Upper lobe of left lung (tissue), 6 donors: ENCODE data around the gene KLC1. TPM values are rescaled to one million over a fixed set of nuclear protein-coding genes. Genes with fewer than 3 reads are reported as not detected.
A peak's percentile ranks its signal among the peaks of the same experiment; 100 is the strongest.

ENCODE experiments used
- ATAC-seq, 2 donors: fragments of 200-7000 bp; cut with Tn5 transposase; one replicate each; pipeline ENCODE4 v1.9.1; 2022; ENCODE audit warnings: mild to moderate bottlenecking in 2 of 2, moderate library complexity in 2 of 2; ENCODE audit not compliant: low FRiP score in 2 of 2
- DNase-seq, 2 donors: peaks; one replicate each; pipeline ENCODE4 v3.0.0-alpha.2; 2019 to 2020
- H3K27ac ChIP-seq, 4 donors: fragments of 200-600 bp; sonication (generic); one replicate each; pipeline ENCODE4 v1.5.1; 2016 to 2019
- H3K27me3 ChIP-seq, 4 donors: fragments of 200-600 bp; sonication (generic); one replicate each; pipeline ENCODE4 v1.5.1; 2017 to 2019
- H3K36me3 ChIP-seq, 4 donors: fragments of 200-600 bp; sonication (generic); one replicate each; pipeline ENCODE4 v1.5.1; 2016 to 2019
- H3K4me1 ChIP-seq, 4 donors: fragments of 200-600 bp; sonication (generic); one replicate each; pipeline ENCODE4 v1.5.1; 2018 to 2019
- H3K4me3 ChIP-seq, 4 donors: fragments of 200-600 bp; sonication (generic); one replicate each; pipeline ENCODE4 v1.5.1; 2017 to 2019; ENCODE audit warnings: mild to moderate bottlenecking in 2 of 4, moderate library complexity in 1 of 4
- H3K9me3 ChIP-seq, 4 donors: fragments of 200-600 bp; sonication (generic); one replicate each; pipeline ENCODE4 v1.5.1; 2018 to 2019
- CTCF ChIP-seq, 6 experiments: fragments of 450-650 bp in 4 of 6; fragments of 200-600 bp in 2 of 6; sonication (generic) in 2 of 6; IDR thresholded peaks; one replicate each; pipeline ENCODE4 v1.5.1; 2016 to 2019; ENCODE audit warnings: antibody characterized with exemption in 6 of 6
- EP300 ChIP-seq, 4 donors: sonication (generic); formaldehyde crosslinking; IDR thresholded peaks; one replicate each; pipeline ENCODE4 v1.5.1; 2017; ENCODE audit warnings: antibody characterized with exemption in 4 of 4, control low read depth in 2 of 4
- POLR2A ChIP-seq, 4 donors: fragments of 450-650 bp; IDR thresholded peaks; one replicate each; pipeline ENCODE4 v1.5.1; 2016 to 2017; ENCODE audit warnings: antibody characterized with exemption in 4 of 4, mild to moderate bottlenecking in 2 of 4
- POLR2AphosphoS5 ChIP-seq, 2 donors: sonication (generic); formaldehyde crosslinking; IDR thresholded peaks; one replicate each; pipeline ENCODE4 v1.5.1; 2017; ENCODE audit warnings: antibody characterized with exemption in 2 of 2
- WGBS, 2 donors: methylation state at CpG; one replicate each; pipeline ENCODE4 v1.1.5; 2017 to 2018; 5-methylcytosine and 5-hydroxymethylcytosine counted together
- total RNA-seq, 6 donors: library from RNA; depleted of rRNA in 4 of 6; stranded (reverse); fragments of >200 nt in 4 of 6; gene quantifications; one replicate each; pipeline versions ENCODE4 v1.1.0 to v1.2.1, GENCODE V29; 2016 to 2021
- donor health status: DM: no; HTN: no; CAD: no; lungs with moderate emphysema.
- donor health status: DM: no; HTN: yes; CAD: no; lungs with severe emphysema.

Gene KLC1
- total RNA-seq, 6 donors from 2014 or later = 175 to 614 (median 267) TPM

DNA sequence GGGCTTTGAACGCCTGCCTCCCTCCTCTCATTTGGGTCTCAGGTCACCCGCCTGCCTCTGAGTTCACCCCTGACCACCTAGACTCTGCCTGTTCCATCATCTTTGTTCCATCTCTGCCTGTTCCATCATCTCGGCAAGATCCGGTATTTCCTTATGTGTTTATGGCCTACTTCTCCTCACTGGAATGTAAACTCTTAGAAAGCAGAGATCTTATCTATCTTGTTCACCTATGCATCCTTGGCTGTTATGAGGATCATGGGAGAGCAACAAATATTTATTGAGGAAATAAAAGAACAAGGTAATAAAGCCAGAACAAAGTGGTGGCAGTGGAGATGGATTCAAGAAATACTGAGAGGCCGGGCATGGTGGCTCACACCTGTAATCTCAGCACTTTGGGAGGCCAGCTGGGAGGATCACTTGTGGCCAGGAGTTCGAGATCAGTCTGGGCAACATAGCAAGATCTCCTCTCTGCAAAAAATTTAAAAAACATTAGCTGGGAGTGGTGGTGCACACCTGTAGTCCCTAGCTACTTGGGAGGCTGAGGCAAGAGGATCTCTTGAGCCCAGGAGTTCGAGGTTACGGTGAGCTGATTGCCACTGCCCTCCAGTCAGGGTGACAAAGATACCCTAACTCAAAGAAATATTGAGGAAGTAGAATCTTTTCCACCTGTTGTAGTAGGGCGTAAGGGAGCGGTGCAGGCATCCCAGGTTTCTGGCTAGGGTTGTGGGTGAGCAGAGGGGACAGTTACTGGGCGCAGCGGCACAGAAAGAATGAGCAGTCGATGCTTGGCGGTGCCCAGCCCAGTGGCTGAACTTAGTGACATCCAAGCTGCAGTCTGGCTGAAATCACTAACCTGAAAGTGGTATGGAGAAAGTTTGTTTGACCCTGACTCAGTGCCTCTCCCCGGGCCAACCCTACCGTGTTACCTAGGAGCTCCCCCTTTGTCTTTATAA, 1.7 kb upstream of the KLC1 start:
- Histone ChIP-seq H3K9me3 (no peaks in the 10 kb centered on the region), H3K27ac (peak overlapping the region; percentile 98 to 100 (median 99)), H3K4me3 (no peak overlapping the region), H3K36me3 (no peaks in the 10 kb centered on the region), H3K27me3 (no peaks in the 10 kb centered on the region), H3K4me1 (peaks cover 49 to 72% (median 62%) of the 10 kb centered on the region in 4 donors)
- TF ChIP-seq CTCF (IDR thresholded peaks at IDR 0.05) (no peak), POLR2A (IDR thresholded peaks at IDR 0.05) (no peak), EP300 (IDR thresholded peaks at IDR 0.05) (no peak)
- 91 to 94% methylated on average over 16 of the region's 16 CpGs for WGBS, 2 donors
- DNase-seq (no peak), ATAC-seq (no peak)

DNA sequence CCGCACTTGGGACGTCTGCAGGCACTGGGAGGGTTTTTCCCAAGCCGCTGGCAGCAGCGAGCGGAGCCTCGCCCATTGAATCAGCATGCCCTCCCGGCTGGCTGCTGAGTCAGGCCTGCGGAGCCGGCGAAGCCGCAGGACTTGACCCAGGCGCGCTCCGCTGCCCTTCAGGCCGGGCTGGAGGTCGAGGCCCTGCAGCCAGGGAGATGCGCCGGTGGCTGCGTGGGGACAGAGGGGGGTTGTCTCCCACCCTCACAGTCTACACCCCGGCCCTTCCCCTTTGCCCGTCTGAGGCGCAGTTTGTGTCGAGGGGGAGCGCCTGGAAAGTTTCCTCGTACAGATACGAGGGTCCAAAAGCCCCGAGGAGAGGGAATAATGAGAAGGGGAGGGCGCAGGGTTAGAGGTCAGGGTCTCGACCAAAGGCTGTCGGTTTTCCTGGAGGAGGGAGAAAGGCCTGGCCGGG, 759 bp upstream of the KLC1 start:
- no peaks in the 10 kb centered on the region for H3K27me3 ChIP-seq
- peaks cover 57 to 78% (median 68%) of the 10 kb centered on the region in 4 donors for H3K4me1 ChIP-seq
- H3K36me3 ChIP-seq = peaks cover 0 to 8% (median 0%) of the 10 kb centered on the region in 4 donors
- WGBS, 2 donors = 2 to 3% methylated on average over 13 to 17 of the region's 31 CpGs
- no peaks in the 10 kb centered on the region for H3K9me3 ChIP-seq
- TF ChIP-seq POLR2AphosphoS5 (IDR thresholded peaks at IDR 0.05) = peak; percentile 81 to 90
- peak in 2 of 4 donors; percentile 76 to 77 for TF ChIP-seq POLR2A (IDR thresholded peaks at IDR 0.05)
- peak in 1 of 6 experiments; percentile 6 for TF ChIP-seq CTCF (IDR thresholded peaks at IDR 0.05)
- no peak for TF ChIP-seq EP300 (IDR thresholded peaks at IDR 0.05)
- peak overlapping the region; percentile 98 to 100 (median 99) for H3K27ac ChIP-seq
- peak overlapping the region; percentile 87 to 99 (median 93) for H3K4me3 ChIP-seq
- DNase-seq = peak; percentile 90 to 93
- peak; percentile 69 to 84 for ATAC-seq

DNA sequence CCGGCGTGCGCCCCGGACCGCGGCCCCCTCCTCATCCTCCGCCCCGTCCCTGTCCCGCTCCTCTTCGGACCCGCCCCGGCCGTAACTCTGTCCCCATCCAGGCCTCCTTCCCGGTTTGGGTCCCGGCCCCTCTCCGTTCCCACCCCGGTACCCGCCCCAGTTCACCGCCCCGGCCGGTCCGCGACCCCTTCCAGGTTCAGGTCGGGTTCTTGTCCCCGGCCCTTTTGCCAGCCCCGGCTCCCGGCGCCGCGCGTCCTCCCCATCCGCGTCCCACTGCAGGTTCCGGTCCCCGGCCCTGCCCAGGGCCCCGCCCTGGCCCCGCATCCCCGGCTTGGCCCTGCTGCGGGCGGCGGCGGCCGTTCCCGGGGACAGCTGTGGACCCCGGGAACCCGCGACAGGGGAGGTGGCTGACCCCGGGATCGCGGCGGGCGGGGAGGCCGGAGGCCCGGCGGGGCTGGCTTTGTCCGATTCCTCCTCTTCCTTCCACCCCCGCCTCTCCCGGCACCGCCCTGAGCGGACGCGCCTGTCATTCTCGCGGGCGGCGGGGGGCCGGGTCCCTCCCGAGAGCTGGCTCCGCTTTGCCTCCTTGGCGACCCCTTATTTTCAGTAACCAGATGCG, 601 bp downstream of the KLC1 start:
- Histone ChIP-seq H3K9me3 (no peaks in the 10 kb centered on the region), H3K27me3 (no peaks in the 10 kb centered on the region), H3K4me3 (peak overlapping the region; percentile 87 to 99 (median 93)), H3K27ac (peak overlapping the region; percentile 98 to 100 (median 99)), H3K4me1 (peaks cover 56 to 78% (median 65%) of the 10 kb centered on the region in 4 donors), H3K36me3 (peaks cover 0 to 10% (median 0%) of the 10 kb centered on the region in 4 donors)
- DNase-seq = peak; percentile 51 to 93
- ATAC-seq = peak; percentile 41 to 44
- 0 to 2% methylated on average over 14 to 61 of the region's 71 CpGs for WGBS, 2 donors
- TF ChIP-seq POLR2A (IDR thresholded peaks at IDR 0.05) (no peak), EP300 (IDR thresholded peaks at IDR 0.05) (no peak), POLR2AphosphoS5 (IDR thresholded peaks at IDR 0.05) (peak in 1 of 2 donors; percentile 32)

- peaks cover 52 to 76% (median 59%) of the 10 kb centered on the region in 4 donors for H3K4me1 ChIP-seq
- peaks cover 0 to 17% (median 0%) of the 10 kb centered on the region in 4 donors for H3K36me3 ChIP-seq
- ATAC-seq (no peak), DNase-seq (no peak)
- 32 to 33% methylated on average over 5 of the region's 5 CpGs for WGBS, 2 donors
- peak overlapping the region in 3 of 4 donors; percentile 98 to 100 (median 99) for H3K27ac ChIP-seq
- H3K9me3 ChIP-seq = no peaks in the 10 kb centered on the region
- H3K27me3 ChIP-seq = no peaks in the 10 kb centered on the region
- TF ChIP-seq POLR2A (IDR thresholded peaks at IDR 0.05) (no peak), POLR2AphosphoS5 (IDR thresholded peaks at IDR 0.05) (no peak), EP300 (IDR thresholded peaks at IDR 0.05) (no peak), CTCF (IDR thresholded peaks at IDR 0.05) (no peak)
- H3K4me3 ChIP-seq = peak overlapping the region; percentile 87 to 99 (median 93)
Observed at GRCh38 chr14:103630364-103631108, 1.5 kb downstream of the KLC1 start.
